ENCODE measurements around the gene ESF1.

The ESF1 gene

GRCh38 chr20:13784893-13785715, at the start of gene ESF1, which contains the start of gene NDUFAF5:
Gene ESF1 (minus strand): TSS chr20:13784919. CDS start chr20:13783140, 1,779 bp downstream.
Gene NDUFAF5 (plus strand): TSS chr20:13785028. CDS start chr20:13785069, 41 bp downstream.
- DNase-seq (ENCODE audit: low read depth): peak; percentile 84

DNA sequence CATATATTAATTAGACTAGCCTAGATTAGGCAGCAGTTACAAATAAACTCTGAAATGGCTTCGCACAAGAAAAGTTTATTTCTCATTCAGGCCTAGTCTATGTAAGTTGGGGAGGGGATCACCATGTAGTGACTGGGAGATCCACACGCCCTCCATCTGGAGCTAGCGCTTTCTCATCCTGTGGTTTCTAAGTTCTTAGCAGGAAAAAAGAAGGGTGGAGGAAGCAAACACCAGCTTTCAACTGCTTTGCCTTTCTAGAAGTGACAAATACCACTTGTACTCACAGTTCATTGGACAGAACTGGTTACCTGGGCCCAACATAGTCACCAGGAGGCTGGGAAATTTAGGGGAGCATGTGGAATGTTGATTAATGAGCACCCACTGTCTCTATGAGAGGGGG, 46.8 kb upstream of the ESF1 start:
- DNase-seq (ENCODE audit: low read depth): no peak

GRCh38 chr20:13825465-13825864, 40.7 kb upstream of the ESF1 start:
- DNase-seq (ENCODE audit: low read depth): no peak

DNA sequence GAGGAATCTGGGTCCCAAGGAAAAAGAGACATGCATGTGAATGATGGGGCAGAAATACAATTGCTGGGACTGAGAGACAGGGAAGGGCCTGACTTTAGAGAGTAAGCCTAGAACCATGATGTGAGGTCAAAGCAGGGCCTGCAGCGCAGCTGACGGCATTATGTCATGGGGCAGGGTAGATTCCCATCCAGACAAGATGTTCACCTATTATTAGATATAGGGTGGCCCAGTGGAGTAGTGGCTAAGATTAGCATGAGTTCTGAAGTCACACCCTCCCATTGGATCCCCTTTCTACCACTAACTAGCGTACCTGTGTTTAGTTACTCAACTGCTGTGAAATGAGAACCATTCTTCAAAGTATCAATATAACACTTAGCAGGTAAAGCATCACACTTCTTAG, 39.7 kb upstream of the ESF1 start:
- no peak for DNase-seq (ENCODE audit: low read depth)

GRCh38 chr20:13822459-13822858, 37.7 kb upstream of the ESF1 start:
- DNase-seq (ENCODE audit: low read depth): no peak

DNA sequence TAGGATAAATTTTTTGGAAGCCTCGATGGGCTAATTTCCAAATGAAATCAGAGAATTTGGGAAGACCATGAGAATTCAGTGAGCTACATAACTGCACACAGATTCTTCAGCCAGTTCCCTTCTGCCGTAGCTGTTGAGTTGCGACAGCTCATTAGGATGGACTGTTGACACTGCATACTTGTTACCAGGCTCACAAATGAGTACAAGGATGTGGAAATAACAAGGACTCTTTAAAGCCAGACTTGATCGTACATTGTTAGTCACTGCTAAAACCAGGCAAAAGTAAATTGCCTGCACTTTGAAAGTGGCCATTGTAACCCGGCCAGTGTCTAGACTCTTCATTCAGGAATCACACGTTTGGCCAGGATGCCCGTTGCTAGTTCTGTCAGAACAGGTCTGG, 37.2 kb upstream of the ESF1 start:
- DNase-seq (ENCODE audit: low read depth): no peak

DNA sequence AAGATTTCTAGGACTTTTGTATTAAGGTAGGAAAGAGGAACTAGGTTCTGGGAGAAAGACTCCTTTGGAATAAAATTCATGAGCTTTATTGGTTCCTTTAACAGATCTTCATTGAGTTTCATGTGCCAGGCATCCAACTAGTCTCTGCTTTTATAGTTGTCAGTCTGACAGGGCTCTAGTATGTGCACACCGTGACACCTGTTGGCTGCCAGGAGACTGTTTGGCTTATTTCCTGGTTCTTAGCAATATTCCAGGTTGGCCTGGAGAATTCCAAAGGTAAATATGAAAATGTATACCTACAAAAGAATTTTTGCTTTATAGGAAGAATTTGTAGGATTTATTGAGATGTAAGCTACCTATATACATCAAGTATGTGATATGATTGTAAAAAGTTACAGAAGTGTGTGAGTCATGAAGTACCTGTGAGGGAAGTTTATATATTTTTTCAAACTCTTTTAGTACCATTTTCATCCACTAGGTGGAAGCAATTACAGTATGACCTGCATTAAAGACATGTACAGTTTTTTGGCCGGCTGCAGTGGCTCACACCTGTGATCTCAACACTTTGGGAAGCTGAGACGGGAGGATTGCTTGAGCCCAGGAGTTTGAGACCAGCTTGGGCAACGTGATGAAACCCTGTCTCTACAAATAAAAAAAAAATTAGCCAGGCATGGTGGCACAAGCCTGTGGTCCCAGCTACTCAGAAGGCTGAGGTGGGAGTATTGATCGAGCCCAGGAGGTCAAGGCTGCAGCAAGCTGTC, 35.3 kb upstream of the ESF1 start:
- DNase-seq (ENCODE audit: low read depth): no peak

DNA sequence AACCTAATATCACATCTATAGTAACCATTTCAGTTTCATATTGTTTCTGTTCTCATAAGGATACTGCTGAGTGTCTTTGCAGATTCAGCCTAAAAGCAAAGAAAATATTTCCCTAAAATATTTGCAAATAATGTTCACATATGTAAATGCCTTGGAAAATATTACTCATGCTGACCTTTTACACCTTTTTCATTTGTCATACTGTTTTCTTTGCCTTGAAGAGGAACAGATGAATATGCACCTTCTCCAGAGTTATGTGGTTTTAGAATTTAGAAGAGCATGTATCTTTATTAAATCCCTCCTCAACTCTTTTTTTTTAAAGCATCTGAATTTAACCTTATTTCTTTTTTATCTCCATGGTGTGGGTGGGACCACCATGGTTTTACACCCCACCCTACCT, 32.6 kb upstream of the ESF1 start:
- no peak for DNase-seq (ENCODE audit: low read depth)

- no peak for DNase-seq (ENCODE audit: low read depth)
Measured at GRCh38 chr20:13816757-13817156, 32.0 kb upstream of the ESF1 start.

GRCh38 chr20:13814672-13815071, 30.0 kb upstream of the ESF1 start:
- DNase-seq (ENCODE audit: low read depth): no peak

- DNase-seq (ENCODE audit: low read depth): no peak
Measured at GRCh38 chr20:13813910-13814309, 29.2 kb upstream of the ESF1 start.

DNA sequence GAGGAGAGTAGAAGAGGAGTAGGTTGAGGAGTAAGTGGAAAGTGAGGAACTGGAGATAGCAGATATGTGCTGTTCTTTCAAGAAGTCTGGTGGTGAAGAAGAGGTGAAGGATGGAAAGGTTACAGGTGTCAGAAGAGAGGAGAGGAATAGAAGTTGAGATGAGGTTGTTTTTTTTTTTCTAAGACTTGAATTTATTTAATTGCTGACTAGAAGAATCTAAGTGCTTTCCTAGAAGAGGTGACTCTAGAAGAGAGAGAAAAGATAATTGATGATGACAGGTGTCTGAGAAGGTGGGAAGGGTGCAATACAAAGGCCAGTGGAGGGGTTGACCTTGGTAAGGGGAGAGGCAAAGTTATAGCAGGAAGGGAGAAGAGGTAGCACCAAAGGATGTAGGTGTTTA, 25.7 kb upstream of the ESF1 start:
- no peak for DNase-seq (ENCODE audit: low read depth)

GRCh38 chr20:13809855-13810254, 25.1 kb upstream of the ESF1 start:
- no peak for DNase-seq (ENCODE audit: low read depth)

GRCh38 chr20:13809373-13809772, 24.7 kb upstream of the ESF1 start:
- DNase-seq (ENCODE audit: low read depth): no peak

DNA sequence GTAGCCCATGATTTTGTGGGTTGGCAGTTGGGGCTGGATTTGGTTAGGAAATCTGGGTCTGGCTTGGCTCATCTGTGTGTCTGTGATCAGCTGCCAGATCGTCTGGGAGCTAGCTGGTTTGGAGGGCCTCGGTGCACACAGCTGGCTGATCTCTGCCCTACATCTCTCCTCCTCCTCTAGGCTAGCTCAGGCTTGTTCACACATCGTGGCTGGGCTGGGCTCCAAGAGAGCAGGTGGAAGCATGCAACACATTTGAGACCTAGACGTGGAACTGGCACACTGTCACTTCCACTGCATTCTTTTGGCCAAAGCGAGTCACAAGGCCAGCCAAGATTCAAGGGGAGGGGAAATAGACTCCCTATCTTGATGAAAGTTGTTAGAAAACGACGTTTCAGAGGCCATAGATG, 16.0 kb upstream of the ESF1 start:
- no peak for DNase-seq (ENCODE audit: low read depth)

DNA sequence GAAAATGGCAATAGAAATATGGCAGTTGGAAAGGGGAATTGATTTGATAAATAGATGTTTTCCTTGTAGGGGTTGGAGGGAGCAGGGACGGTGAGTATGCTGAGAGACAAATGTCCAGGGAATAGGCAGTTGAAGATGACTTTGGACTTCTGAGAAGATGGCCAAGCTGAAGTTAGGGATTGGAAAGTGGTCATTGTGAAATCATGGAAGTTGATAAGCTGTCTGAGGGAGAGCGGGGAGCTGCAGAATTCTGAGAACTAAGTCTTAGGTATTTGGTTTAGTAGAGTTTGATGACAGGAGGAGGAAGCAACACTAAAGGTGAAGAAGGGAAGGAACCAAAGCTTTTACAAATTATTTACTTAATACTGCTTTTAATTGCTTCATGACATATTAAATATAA, 15.3 kb upstream of the ESF1 start:
- no peak for DNase-seq (ENCODE audit: low read depth)

DNA sequence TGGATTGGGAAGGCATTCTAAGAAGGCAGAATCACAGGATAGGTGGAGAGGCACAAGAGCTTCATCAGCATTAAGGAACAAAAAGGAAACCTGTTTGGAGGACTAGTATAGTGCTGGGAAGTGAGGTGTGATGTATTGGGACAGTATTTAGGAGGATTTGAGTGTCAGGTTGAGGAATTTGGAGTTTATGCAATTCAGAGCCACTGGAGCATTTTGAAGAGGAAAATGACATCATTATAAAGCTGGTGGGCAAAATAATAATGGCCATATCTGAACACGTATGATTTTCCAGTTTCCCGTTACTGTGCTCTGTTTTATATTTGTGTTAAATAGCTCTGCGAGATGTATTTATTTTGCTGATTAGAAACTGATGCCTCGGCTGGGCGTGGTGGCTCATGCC, 14.3 kb upstream of the ESF1 start:
- no peak for DNase-seq (ENCODE audit: low read depth)

GRCh38 chr20:13794667-13795066, 9.9 kb upstream of the ESF1 start:
- DNase-seq (ENCODE audit: low read depth): no peak

DNA sequence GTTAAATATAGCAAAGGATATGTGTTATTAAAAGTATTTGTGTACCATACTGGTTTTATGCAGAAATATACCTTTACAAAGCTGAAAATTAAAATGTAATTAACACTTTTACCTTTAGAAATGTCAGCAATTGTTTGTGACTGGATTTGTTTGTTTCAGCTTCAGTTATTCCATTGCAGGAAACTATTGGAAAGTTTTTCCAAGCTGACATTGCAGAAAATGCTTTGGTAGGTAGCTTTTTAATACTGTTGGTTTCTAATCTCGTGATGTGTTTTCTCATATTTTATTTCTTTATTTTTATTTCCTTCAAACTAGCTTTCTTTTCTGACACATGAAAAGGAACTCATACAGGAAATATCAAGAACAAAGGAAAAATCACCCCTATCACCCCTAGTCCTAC, 8.3 kb upstream of the ESF1 start:
- no peak for DNase-seq (ENCODE audit: low read depth)

GRCh38 chr20:13791540-13792459, 7.1 kb upstream of the ESF1 start:
- no peak for DNase-seq (ENCODE audit: low read depth)

DNA sequence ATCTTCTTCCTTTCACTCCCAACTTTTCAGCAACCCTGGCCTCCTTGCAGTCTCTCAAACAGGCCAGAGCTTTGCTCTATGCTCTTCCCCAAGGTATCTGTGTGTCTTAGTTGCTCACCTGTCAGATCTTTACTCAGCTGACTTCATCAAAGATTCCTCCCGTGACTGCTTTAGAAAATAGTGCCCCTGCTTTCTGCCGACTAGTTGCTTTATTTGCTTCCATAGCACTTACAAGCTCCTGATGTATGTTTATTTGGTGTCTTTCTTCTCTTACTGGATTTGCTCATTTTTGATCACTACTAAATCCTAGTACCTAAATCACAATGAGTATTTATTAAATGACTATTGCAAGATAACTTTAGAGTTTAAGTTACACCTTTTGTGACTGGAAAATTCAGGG, 6.0 kb upstream of the ESF1 start:
- DNase-seq (ENCODE audit: low read depth): no peak

GRCh38 chr20:13788167-13788834, 3.6 kb upstream of the ESF1 start:
- DNase-seq (ENCODE audit: low read depth): no peak
